Activated B cell treated with CpG ODN at 0.5 μM for 24 hours (primary cell): Measurements from ENCODE around the gene ZNF892. TPM values are rescaled to one million over a fixed set of nuclear protein-coding genes. Genes with fewer than 3 reads are reported as not detected.

Experiments used
- ATAC-seq: fragments of 200-7000 bp; cut with Tn5 transposase; one replicate; pipeline ENCODE4 v1.10.0; 2021; ENCODE audit warnings: low read depth, mild to moderate bottlenecking, moderate library complexity
- CTCF ChIA-PET: fragments of 350-600 bp; sonication (Branson Sonifier 250); formaldehyde crosslinking; loops from one replicate; lab custom pipeline; 2021; ENCODE audit warnings: antibody characterized with exemption; lab: Charles Lee
- POLR2A ChIA-PET: fragments of 350-600 bp; sonication (Branson Sonifier 250); formaldehyde crosslinking; loops from one replicate; lab custom pipeline; 2021; ENCODE audit warnings: antibody characterized with exemption; lab: Charles Lee
- DNase-seq: peaks from one replicate; pipeline ENCODE4 v3.0.0; 2022
- H3K27ac Mint-ChIP-seq: one replicate; pipeline ENCODE4 v1.8.0; 2020; ENCODE audit warnings: mixed read lengths
- H3K27me3 Mint-ChIP-seq: one replicate; pipeline ENCODE4 v1.8.0; 2021; ENCODE audit warnings: mixed read lengths
- H3K36me3 Mint-ChIP-seq: one replicate; pipeline ENCODE4 v1.8.0; 2021; ENCODE audit warnings: low read depth, mixed read lengths
- H3K4me1 Mint-ChIP-seq: one replicate; pipeline ENCODE4 v1.8.0; 2021; ENCODE audit warnings: mixed read lengths
- H3K4me3 Mint-ChIP-seq: one replicate; pipeline ENCODE4 v1.8.0; 2020; ENCODE audit warnings: mild to moderate bottlenecking, mixed read lengths
- H3K9me3 Mint-ChIP-seq: one replicate; pipeline ENCODE4 v1.8.0; 2020; ENCODE audit warnings: mixed read lengths
- CTCF ChIP-seq: fragments of 200-600 bp; IDR thresholded peaks from one replicate; pipeline ENCODE4 v1.8.0; 2022; ENCODE audit warnings: antibody characterized with exemption, mild to moderate bottlenecking
- intact Hi-C: fragments of 100-400 bp; cut with micrococcal nuclease; formaldehyde crosslinking; loops from one replicate; pipeline ENCODE4 v1.15.1; 2024
- total RNA-seq: library from RNA; stranded (reverse); gene quantifications from 2 replicates; pipeline ENCODE4 v1.2.3, GENCODE V29; 2022

The ZNF892 gene
- total RNA-seq, 1 donor from 2014 or later = 4.3 TPM

- intact Hi-C loops = no loop called here
- TF ChIP-seq CTCF = no peak
- POLR2A ChIA-PET = no interaction called here
- Mint-ChIP-seq H3K9me3 (peaks cover 2% of the 10 kb centered on the region), H3K36me3 (peaks cover 3% of the 10 kb centered on the region), H3K4me3 (no peak overlapping the region), H3K27ac (no peak overlapping the region), H3K4me1 (peaks cover 16% of the 10 kb centered on the region), H3K27me3 (no peaks in the 10 kb centered on the region)
- no peak for ATAC-seq
- DNase-seq = no peak
- CTCF ChIA-PET = no interaction called here
These were observed 3.4 kb upstream of the ZNF892 start for GRCh38 chr2:95203911-95204310.

DNA sequence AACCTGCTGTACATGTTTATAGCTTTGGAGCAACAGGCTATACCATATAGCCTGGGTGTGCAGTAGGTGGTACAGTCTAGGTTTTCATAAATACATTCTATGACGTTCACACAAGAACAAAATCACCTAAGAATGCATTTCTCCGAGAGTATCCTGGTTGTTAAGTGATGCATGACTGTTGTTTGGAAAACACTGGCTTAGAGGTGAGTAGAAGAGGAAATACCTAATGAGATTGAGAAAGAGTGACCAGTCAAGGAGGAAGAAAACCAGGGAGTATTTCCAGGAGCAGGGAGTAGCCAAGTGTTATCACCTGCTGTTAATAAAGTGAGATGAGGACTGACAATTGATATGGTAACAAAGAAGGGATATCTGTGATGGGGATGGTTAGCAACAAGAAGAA, 2.9 kb upstream of the ZNF892 start:
- peaks cover 16% of the 10 kb centered on the region for H3K4me1 Mint-ChIP-seq
- H3K27me3 Mint-ChIP-seq = no peaks in the 10 kb centered on the region
- DNase-seq = no peak
- peaks cover 7% of the 10 kb centered on the region for H3K36me3 Mint-ChIP-seq
- ChIA-PET POLR2A (no interaction called here), CTCF (no interaction called here)
- H3K4me3 Mint-ChIP-seq = no peak overlapping the region
- H3K27ac Mint-ChIP-seq = no peak overlapping the region
- intact Hi-C loops = no loop called here
- TF ChIP-seq CTCF = no peak
- no peak for ATAC-seq
- peaks cover 2% of the 10 kb centered on the region for H3K9me3 Mint-ChIP-seq

GRCh38 chr2:95206096-95206495, 1.2 kb upstream of the ZNF892 start:
- peaks cover 20% of the 10 kb centered on the region for H3K36me3 Mint-ChIP-seq
- DNase-seq = no peak
- ATAC-seq = no peak
- CTCF ChIA-PET = no interaction called here
- TF ChIP-seq CTCF = no peak
- no peaks in the 10 kb centered on the region for H3K27me3 Mint-ChIP-seq
- POLR2A ChIA-PET = no interaction called here
- H3K4me1 Mint-ChIP-seq = peaks cover 16% of the 10 kb centered on the region
- peaks cover 8% of the 10 kb centered on the region for H3K9me3 Mint-ChIP-seq
- peak overlapping the region; percentile 35 for H3K27ac Mint-ChIP-seq
- intact Hi-C loops = loop anchor here (5.0 kb wide), 1 partner anchor 196 kb away; the partner anchor contains the start of gene FAHD2A
- H3K4me3 Mint-ChIP-seq = peak overlapping the region; percentile 94

DNA sequence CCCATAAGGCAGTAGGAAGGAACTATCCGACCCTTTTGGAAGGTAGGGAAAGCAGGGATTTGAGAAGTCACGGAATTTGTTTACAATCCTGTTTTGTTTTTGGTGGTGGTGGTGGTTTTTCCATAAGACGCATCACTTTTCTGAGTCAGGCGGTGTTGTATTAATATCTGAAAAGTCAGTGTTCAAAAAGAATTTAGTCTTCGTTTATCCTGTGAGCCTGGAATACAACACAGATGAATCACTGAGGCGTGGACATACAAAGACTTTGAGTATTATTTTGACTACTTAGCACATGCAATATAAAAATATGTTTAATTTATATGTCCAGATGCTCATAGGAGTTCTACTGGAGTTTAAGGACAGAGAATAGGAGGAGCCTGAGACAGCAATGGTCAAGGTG, 785 bp downstream of the ZNF892 start:
- intact Hi-C loops = loop anchor here (5.0 kb wide), 1 partner anchor 194 kb away; the partner anchor contains the start of gene FAHD2A
- no peaks in the 10 kb centered on the region for H3K27me3 Mint-ChIP-seq

DNA sequence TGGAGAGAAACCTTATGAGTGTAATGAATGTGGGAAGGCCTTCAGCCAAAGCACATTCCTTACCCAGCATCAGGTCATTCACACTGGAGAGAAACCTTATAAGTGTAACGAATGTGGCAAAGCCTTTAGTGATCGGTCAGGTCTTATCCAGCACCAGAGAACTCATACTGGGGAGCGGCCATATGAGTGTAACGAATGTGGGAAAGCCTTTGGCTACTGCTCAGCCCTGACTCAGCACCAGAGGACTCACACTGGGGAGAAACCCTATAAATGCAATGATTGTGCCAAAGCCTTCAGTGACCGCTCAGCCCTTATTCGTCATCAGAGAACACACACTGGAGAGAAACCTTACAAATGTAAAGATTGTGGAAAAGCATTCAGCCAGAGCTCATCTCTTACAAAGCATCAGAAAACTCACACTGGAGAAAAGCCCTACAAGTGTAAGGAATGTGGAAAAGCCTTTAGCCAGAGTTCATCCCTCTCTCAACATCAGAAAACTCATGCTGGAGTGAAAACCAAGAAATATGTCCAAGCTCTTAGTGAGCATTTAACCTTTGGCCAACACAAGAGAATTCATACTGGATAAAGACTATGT, 7.8 kb downstream of the ZNF892 start:
- no peak for TF ChIP-seq CTCF
- ATAC-seq (no peak), DNase-seq (no peak)
- H3K9me3 Mint-ChIP-seq = peaks cover 63% of the 10 kb centered on the region
- H3K36me3 Mint-ChIP-seq = peaks cover 90% of the 10 kb centered on the region
- no peak overlapping the region for H3K27ac Mint-ChIP-seq
- H3K27me3 Mint-ChIP-seq = no peaks in the 10 kb centered on the region
- POLR2A ChIA-PET = no interaction called here
- H3K4me3 Mint-ChIP-seq = no peak overlapping the region
- no peaks in the 10 kb centered on the region for H3K4me1 Mint-ChIP-seq
- intact Hi-C loops = no loop called here
- CTCF ChIA-PET = no interaction called here

More for the DNA sequence above, 785 bp downstream of the ZNF892 start:
- no peak for TF ChIP-seq CTCF
- Mint-ChIP-seq H3K4me1 (peaks cover 16% of the 10 kb centered on the region), H3K4me3 (peak overlapping the region; percentile 94), H3K36me3 (peaks cover 40% of the 10 kb centered on the region), H3K27ac (peak overlapping the region; percentile 50), H3K9me3 (peaks cover 13% of the 10 kb centered on the region)
- ChIA-PET CTCF (no interaction called here), POLR2A (no interaction called here)
- DNase-seq (no peak), ATAC-seq (no peak)
